WI38 (cell line): ENCODE results near the gene CERK.

Source experiments
- H3K4me3 ChIP-seq: 2 replicates; pipeline ENCODE4 v1.5.1; 2011; ENCODE audit warnings: low read depth, mild to moderate bottlenecking, control low read depth, low read length
- TF ChIP-seq, protein P1 (sequence below): IDR thresholded peaks from 2 replicates; pipeline ENCODE4 v1.5.1; 2012; ENCODE audit warnings: low read depth, mild to moderate bottlenecking, control low read depth, low read length

The CERK gene

DNA sequence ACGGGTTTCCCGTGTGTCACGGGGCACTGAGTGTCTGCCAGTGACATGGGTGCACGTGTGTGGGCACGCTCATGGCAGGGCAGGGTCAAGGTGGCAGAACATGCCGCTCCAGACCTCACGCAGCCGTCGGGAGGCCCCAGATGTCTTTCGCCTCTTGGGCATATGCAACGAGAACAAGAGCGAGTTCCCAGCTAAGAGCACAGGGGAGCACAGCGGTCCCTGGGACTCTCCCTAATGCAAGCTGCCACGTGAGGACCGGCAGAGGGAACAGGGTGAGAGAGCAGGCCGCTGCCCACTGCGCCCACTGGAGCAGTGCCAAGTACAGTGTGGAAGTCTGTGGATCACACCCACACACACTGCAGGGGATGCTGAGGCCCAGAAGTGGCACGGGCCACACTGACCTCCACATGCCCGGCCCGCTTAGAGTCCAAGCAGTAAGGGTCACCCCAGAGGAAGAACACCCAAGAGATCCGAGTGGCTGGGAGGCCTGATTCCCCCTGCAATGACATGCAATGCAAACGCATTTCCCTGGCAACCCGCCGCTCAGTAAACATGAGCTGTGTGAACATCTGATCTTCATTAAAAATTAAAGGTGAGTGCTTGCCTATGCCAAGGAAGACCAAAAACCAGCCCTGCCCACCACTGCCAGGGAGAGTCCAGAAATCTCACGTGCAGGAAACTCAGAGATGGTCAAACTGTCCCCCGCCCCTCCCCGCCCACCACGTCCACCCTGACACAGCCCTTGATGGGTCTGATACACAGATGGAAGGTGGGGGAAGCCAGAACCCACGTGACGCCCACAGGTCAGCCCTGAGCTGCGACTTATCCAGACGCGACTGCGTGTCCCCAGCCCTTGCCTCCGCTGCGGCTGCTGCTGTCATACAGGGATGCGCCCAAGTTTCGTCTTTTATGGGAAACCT, 11.7 kb downstream of the CERK start:
- no peak overlapping the region for H3K4me3 ChIP-seq
- TF ChIP-seq, protein P1, sequence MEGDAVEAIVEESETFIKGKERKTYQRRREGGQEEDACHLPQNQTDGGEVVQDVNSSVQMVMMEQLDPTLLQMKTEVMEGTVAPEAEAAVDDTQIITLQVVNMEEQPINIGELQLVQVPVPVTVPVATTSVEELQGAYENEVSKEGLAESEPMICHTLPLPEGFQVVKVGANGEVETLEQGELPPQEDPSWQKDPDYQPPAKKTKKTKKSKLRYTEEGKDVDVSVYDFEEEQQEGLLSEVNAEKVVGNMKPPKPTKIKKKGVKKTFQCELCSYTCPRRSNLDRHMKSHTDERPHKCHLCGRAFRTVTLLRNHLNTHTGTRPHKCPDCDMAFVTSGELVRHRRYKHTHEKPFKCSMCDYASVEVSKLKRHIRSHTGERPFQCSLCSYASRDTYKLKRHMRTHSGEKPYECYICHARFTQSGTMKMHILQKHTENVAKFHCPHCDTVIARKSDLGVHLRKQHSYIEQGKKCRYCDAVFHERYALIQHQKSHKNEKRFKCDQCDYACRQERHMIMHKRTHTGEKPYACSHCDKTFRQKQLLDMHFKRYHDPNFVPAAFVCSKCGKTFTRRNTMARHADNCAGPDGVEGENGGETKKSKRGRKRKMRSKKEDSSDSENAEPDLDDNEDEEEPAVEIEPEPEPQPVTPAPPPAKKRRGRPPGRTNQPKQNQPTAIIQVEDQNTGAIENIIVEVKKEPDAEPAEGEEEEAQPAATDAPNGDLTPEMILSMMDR, result no peak

DNA sequence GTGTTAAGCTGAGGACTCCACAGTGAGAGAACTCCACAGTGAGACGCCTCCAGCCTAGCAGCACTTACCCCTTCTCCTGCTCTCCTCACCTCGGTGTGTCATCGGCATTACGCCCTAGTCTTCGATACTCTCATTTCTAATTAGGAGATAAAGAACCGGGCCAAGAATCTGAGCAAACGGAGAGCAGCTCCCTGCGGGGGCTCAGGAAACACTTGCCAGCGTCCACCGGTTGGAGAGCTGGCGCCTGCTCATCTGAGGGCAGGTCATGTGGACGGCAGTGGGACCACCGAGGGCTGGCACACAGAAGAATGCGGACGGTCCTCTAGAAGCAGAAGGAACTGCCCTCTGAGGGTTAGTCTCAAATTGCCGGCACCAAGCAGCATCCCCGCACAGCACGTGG, 13.0 kb downstream of the CERK start:
- no peak overlapping the region for H3K4me3 ChIP-seq
- TF ChIP-seq, protein P1, result no peak

DNA sequence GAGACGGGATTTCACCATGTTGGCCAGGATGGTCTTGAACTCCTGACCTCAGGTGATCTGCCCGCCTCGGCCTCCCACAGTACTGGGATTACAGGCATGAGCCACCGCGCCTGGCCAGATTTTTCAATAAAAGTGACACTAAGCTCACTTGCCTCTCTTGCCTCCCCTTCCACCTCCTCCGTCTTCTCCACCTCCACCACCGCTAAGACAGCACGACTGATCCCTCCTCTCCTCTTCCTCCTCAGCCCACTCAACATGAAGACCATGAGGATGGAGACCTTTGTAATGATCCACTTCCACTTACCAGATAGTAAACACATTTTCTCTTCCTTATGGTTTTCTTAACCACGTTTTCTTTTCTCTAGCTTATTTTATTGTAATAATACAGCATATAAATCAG, 14.2 kb downstream of the CERK start:
- TF ChIP-seq, protein P1, result no peak
- H3K4me3 ChIP-seq, result no peak overlapping the region

DNA sequence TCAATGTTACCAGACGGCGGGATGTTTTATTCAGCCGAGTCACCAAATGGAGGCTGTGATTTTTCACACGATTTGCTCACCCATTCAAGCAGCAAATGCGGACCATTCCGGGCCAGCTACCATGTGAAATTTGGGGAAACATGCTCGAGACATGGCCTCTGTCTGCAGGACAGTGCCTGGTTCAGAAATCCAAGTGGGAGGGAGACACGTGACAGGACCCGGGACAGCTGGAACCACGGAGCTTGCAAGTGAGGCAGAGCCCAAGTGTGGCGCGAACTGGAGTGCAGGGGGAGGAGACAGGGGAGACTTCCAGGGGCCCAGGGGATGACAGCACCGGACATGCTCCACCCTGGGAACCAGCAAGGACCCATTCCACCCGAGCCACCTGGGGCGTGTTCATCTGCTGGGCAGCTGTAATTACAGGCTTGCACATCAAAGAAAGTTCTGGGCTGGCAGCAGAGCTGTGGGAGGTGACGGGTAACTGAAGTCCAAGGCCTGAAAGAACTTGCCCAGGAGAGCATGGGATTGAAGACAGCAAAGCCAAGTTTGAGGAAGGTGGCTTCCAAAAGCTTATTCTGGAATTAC, 16.5 kb downstream of the CERK start:
- TF ChIP-seq, protein P1, result no peak
- no peak overlapping the region for H3K4me3 ChIP-seq

DNA sequence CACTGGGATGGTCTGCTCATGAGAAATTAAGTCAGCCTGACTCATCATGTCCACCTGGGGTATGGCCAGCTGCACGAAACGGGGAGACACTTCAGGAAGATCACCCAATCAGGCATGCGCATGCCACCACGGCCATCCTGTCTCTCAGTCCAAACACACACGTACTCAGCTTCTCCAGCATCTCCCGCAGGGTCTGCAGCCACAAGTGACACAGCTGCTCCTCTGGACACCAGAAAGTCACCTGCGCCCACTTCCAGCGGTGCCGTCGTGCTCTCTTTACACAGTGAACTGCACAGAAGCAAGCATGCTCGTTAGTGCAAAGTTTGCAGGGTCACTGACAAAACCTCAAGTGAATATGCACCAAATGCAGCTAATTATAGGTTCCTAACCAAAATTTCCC, 18.1 kb downstream of the CERK start:
- TF ChIP-seq, protein P1, result no peak
- no peak overlapping the region for H3K4me3 ChIP-seq

DNA sequence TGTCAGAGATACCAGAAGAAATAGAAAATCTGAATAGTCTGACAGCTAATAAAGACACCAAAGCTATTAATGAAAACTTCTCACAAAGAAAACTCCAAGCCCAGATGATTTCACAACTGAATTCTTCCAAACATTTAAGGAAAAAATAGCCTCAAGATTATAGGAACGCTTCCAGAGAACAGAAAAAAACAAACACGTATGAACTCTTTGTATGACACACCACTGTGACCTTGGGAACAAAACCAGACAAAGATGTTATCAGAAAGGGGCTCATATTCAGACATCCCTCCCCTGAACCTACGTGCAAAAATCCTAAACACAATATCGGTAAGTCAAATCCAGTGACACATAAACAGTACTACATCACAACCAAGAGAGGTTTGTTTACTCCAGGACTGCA, 23.5 kb downstream of the CERK start:
- no peak overlapping the region for H3K4me3 ChIP-seq
- TF ChIP-seq, protein P1, result no peak

DNA sequence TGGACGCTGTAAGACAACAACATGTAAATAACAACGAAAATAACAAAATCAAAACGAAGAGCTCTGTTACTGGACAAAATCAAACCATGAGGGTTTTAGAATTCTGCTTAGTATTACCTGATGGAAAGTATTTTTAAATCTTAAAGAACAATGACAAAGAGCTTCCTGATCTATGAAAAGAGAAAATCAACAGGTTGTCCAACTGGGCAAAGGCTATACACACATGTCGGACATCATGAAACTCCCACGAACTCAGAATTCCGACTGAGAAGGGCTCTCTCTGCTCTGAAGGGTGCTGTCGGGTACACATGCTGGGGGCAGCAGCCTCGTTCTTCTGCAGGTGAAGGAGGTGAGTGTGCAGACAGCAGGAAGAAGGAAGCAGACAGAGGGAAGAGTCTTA, 25.8 kb downstream of the CERK start:
- H3K4me3 ChIP-seq, result no peak overlapping the region
- TF ChIP-seq, protein P1, result no peak
